ENCODE measurements around the gene CELSR2.

DNA sequence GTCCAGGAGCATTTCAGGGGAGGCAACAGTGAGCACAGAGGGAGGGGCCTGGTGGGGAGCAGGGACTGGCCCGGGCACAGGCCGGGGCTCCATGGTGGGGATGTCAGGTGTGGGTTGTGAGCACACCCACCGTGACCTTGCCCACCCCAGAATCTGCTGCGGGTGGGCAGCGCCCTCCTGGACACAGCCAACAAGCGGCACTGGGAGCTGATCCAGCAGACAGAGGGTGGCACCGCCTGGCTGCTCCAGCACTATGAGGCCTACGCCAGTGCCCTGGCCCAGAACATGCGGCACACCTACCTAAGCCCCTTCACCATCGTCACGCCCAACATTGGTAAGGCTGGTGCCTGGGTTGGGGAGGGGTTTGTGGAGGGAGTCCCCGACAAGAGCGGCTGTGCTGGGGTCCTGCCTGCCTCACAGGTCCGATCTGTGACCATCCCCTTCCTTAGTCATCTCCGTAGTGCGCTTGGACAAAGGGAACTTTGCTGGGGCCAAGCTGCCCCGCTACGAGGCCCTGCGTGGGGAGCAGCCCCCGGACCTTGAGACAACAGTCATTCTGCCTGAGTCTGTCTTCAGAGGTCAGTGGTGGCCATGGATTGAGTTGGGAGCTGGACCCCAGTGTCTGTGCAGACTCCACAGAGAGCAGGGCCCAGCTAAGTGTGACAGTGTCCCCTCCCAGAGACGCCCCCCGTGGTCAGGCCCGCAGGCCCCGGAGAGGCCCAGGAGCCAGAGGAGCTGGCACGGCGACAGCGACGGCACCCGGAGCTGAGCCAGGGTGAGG is 19.3 kb downstream of the CELSR2 start:
- TF ChIP-seq POLR2A (IDR thresholded peaks at IDR 0.05), result no peak
- TF ChIP-seq, protein P1, sequence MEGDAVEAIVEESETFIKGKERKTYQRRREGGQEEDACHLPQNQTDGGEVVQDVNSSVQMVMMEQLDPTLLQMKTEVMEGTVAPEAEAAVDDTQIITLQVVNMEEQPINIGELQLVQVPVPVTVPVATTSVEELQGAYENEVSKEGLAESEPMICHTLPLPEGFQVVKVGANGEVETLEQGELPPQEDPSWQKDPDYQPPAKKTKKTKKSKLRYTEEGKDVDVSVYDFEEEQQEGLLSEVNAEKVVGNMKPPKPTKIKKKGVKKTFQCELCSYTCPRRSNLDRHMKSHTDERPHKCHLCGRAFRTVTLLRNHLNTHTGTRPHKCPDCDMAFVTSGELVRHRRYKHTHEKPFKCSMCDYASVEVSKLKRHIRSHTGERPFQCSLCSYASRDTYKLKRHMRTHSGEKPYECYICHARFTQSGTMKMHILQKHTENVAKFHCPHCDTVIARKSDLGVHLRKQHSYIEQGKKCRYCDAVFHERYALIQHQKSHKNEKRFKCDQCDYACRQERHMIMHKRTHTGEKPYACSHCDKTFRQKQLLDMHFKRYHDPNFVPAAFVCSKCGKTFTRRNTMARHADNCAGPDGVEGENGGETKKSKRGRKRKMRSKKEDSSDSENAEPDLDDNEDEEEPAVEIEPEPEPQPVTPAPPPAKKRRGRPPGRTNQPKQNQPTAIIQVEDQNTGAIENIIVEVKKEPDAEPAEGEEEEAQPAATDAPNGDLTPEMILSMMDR (IDR thresholded peaks at IDR 0.05), result no peak

Measured in esophagus squamous epithelium (tissue), 4 donors.